Psoas muscle (tissue), 8 donors: ENCODE data around the gene CLEC2L. TPM values are rescaled to one million over a fixed set of nuclear protein-coding genes. Genes with fewer than 3 reads are reported as not detected.

Experiments used
- ATAC-seq, 4 donors: fragments of 200-7000 bp; cut with Tn5 transposase; one replicate each; pipeline ENCODE4 v1.9.1; 2020; ENCODE audit warnings: moderate library complexity in 3 of 4, mild to moderate bottlenecking in 2 of 4
- DNase-seq, 2 donors: peaks; one replicate each; pipeline ENCODE4 v3.0.0-alpha.2; 2020
- H3K27ac ChIP-seq: fragments of 200-600 bp; one replicate; pipeline ENCODE4 v1.8.0; 2022
- H3K27me3 ChIP-seq, 3 donors: fragments of 200-600 bp in 1 of 3; one replicate each; pipeline versions ENCODE4 v1.6.1 to v1.8.0; 2013 to 2022; ENCODE audit warnings: low read length in 2 of 3, mild to moderate bottlenecking in 2 of 3, moderate library complexity in 1 of 3; ENCODE audit not compliant: insufficient read depth in 3 of 3
- H3K36me3 ChIP-seq, 2 donors: fragments of 200-600 bp in 1 of 2; one replicate each; pipeline versions ENCODE4 v1.6.1 to v1.8.0; 2013 to 2022; ENCODE audit warnings: low read depth in 1 of 2, mild to moderate bottlenecking in 1 of 2, moderate library complexity in 1 of 2; ENCODE audit not compliant: insufficient read depth in 1 of 2
- H3K4me1 ChIP-seq: fragments of 200-600 bp; one replicate; pipeline ENCODE4 v1.8.0; 2022
- H3K4me3 ChIP-seq: fragments of 200-600 bp; one replicate; pipeline ENCODE4 v1.8.0; 2022; ENCODE audit warnings: mild to moderate bottlenecking
- H3K9me3 ChIP-seq: fragments of 200-600 bp; one replicate; pipeline ENCODE4 v1.8.0; 2022
- WGBS, 3 donors: extraction: QIAGEN DNeasy Blood & Tissue Kit; methylation state at CpG; one replicate each; pipeline versions ENCODE4 v1.1.6 to v1.1.7; 2013; 5-methylcytosine and 5-hydroxymethylcytosine counted together
- intact Hi-C, 2 donors: fragments of 100-400 bp; cut with DNase I; formaldehyde crosslinking; loops; one replicate each; pipeline versions ENCODE4 v1.11.0 to v1.14.2; 2022
- polyA plus RNA-seq, 3 donors: library from polyadenylated mRNA; stranded (reverse); fragments of 200-250 nt; gene quantifications; one replicate each; pipeline ENCODE4 v1.2.3, GENCODE V29; 2013
- total RNA-seq, 4 donors: library from RNA; stranded (reverse); fragmentation: NEBNext Ultra II Directional in 2 of 4; extraction: Animal tissue kit (Norgen Biotek cat#: 25700) in 2 of 4; gene quantifications; one replicate each; pipeline versions ENCODE4 v1.2.1 to v1.2.4, GENCODE V29; 2021 to 2023
- TF ChIP-seq, protein P1 (sequence below): fragments of 200-600 bp; IDR thresholded peaks from one replicate; pipeline ENCODE4 v1.8.0; 2022; ENCODE audit warnings: antibody characterized with exemption
- donor health status: healthy with polysubstance abuse.
- donor health status: DM: no; HTN: no; CAD: no; lungs with moderate emphysema.
- donor health status: Bipolar disorder and iron deficiency.
- donor health status: healthy.
- donor health status: DM: yes; HTN: yes; CAD: no.
- donor health status: DM: no; HTN: no; CAD: no.
- donor health status: DM: no; HTN: no; CAD: no.
- donor health status: DM: yes; HTN: yes; CAD: no.

The CLEC2L gene
- total and polyA plus RNA-seq, 7 donors: 0.12 to 1.5 (median 0.83) TPM; not detected in 1

GRCh38 chr7:139538881-139539635, 15.6 kb downstream of the CLEC2L start:
- WGBS, 3 donors: 69 to 87% (median 76%) methylated on average over 8 of the region's 8 CpGs
- no peak for DNase-seq
- Histone ChIP-seq H3K27me3 (no peaks in the 10 kb centered on the region), H3K36me3 (no peaks in the 10 kb centered on the region), H3K27ac (no peak overlapping the region), H3K4me3 (no peak overlapping the region), H3K9me3 (no peaks in the 10 kb centered on the region), H3K4me1 (peaks cover 12% of the 10 kb centered on the region)
- intact Hi-C loops: no loop called here
- no peak for ATAC-seq
- TF ChIP-seq, protein P1, sequence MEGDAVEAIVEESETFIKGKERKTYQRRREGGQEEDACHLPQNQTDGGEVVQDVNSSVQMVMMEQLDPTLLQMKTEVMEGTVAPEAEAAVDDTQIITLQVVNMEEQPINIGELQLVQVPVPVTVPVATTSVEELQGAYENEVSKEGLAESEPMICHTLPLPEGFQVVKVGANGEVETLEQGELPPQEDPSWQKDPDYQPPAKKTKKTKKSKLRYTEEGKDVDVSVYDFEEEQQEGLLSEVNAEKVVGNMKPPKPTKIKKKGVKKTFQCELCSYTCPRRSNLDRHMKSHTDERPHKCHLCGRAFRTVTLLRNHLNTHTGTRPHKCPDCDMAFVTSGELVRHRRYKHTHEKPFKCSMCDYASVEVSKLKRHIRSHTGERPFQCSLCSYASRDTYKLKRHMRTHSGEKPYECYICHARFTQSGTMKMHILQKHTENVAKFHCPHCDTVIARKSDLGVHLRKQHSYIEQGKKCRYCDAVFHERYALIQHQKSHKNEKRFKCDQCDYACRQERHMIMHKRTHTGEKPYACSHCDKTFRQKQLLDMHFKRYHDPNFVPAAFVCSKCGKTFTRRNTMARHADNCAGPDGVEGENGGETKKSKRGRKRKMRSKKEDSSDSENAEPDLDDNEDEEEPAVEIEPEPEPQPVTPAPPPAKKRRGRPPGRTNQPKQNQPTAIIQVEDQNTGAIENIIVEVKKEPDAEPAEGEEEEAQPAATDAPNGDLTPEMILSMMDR: no peak

DNA sequence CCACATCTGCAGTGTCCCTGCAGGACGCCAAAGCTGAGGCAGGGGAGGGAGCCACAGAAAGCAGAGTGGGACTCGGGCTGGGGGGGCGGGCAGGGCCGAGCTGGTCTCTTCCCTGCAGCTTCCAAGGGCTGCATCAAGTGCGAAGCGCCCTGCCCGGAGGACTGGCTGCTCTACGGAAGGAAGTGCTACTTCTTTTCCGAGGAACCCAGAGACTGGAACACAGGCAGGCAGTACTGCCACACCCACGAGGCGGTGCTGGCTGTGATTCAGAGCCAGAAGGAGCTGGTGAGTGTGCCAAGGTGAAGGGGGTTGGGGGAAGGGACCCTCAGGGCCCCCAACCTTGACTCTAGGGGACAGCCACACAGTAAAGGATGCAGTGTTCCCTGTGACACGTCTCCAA, 16.7 kb downstream of the CLEC2L start:
- DNase-seq (no peak), ATAC-seq (no peak)

DNA sequence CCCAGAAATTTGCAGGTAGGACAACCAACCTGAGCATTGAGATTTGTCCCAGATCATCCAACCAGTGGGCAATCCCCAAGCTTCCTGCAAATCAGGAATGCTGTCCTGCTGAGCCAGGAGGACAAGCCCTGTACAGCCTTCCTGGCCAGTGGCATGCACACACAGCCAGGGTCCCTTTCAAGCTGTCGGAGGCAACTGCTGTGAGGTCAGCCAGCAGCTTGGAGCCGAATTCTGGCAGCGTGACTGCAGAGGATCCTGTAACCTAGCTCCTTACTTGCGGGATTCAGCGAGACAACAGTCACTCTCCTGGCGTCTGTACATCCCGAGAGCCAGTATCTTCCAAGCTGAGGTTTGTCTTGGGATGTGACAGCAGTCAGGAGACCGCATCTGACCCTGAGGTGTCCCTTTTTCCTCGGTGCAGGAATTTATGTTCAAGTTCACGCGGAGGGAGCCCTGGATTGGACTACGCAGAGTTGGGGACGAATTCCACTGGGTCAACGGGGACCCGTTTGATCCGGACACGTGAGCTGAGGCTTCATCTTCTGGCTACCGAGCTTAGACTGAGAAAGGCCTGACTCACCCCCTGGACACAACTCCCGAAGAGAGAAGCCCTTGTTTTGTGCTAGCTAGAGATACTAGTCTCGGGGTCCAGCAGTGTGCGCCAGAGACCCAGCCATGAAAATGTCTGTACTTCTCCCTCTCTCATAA, 18.3 kb downstream of the CLEC2L start:
- 31 to 41% (median 33%) methylated on average over 21 of the region's 21 CpGs for WGBS, 3 donors
- Histone ChIP-seq H3K4me1 (peaks cover 12% of the 10 kb centered on the region), H3K36me3 (no peaks in the 10 kb centered on the region), H3K27me3 (no peaks in the 10 kb centered on the region), H3K4me3 (no peak overlapping the region), H3K27ac (peak overlapping the region; percentile 42), H3K9me3 (no peaks in the 10 kb centered on the region)
- ATAC-seq (peak; percentile 83 to 96 (median 94)), DNase-seq (peak; percentile 41 to 81)
- TF ChIP-seq, protein P1: no peak
- intact Hi-C loops: no loop called here

More for the DNA sequence above, 16.7 kb downstream of the CLEC2L start:
- no peaks in the 10 kb centered on the region for H3K36me3 ChIP-seq
- intact Hi-C loops: no loop called here
- H3K27me3 ChIP-seq: no peaks in the 10 kb centered on the region
- H3K4me3 ChIP-seq: no peak overlapping the region
- TF ChIP-seq, protein P1: no peak
- no peaks in the 10 kb centered on the region for H3K9me3 ChIP-seq
- no peak overlapping the region for H3K27ac ChIP-seq
- WGBS, 3 donors: 55 to 63% (median 62%) methylated on average over 11 to 12 of the region's 12 CpGs
- peaks cover 12% of the 10 kb centered on the region for H3K4me1 ChIP-seq

GRCh38 chr7:139542308-139543151, 19.0 kb downstream of the CLEC2L start:
- DNase-seq (no peak), ATAC-seq (peak; percentile 7 to 40 (median 26))
- Histone ChIP-seq H3K4me1 (peaks cover 12% of the 10 kb centered on the region), H3K27me3 (no peaks in the 10 kb centered on the region), H3K27ac (peak overlapping the region; percentile 42), H3K36me3 (no peaks in the 10 kb centered on the region), H3K9me3 (no peaks in the 10 kb centered on the region), H3K4me3 (no peak overlapping the region)
- TF ChIP-seq, protein P1: no peak
- intact Hi-C loops: no loop called here
- 92 to 93% (median 92%) methylated on average over 28 of the region's 28 CpGs for WGBS, 3 donors
